T-helper 2 cell (primary cell): ENCODE measurements around the gene BLID.

ENCODE experiments used
- DNase-seq, 5 experiments: peaks; one replicate each; pipeline versions ENCODE4 v3.0.0 to v3.0.0-alpha.2; 2012 to 2022
- total RNA-seq, 2 donors: gene quantifications; one replicate each; lab custom pipeline; 2026; lab: John Stamatoyannopoulos, UW

The BLID gene, protein sequence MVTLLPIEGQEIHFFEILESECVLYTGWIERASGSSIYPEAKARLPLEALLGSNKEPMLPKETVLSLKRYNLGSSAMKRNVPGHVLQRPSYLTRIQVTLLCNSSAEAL
- total RNA-seq, result 0 reads per million in 2 donors

DNA sequence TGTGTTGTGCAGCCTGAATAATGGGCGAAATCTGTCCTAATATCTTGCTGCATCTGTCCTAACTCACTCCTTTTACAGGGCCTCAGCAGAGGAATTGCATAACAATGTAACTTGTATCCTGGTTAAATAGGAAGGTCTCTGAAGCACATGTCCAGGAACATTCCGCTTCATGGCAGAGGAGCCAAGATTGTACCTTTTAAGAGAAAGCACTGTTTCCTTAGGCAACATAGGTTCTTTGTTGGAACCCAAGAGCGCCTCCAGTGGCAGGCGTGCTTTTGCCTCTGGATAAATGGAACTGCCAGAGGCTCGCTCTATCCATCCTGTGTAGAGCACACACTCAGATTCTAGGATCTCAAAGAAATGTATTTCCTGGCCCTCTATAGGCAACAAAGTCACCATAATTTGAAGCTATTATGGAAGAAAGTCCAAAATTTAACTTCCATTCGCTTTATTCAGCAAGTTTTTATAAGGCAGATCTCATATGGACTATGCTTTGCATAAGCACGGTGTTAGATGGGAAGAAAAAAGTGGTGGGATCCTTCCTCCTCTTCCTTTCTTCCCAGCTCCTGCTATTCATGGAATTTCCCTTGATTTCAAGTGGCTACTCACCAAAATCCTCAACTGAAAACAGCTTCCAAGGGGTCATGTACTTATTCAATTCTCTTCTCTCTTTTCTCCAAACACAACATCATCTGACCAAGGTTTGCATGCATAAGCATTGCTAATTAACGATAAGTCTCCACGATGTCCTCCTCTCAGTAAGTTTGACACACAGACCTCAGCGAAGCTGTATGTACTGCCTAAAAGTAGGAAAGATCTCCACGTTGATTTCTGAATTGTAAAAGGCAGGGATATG lies at the start of gene BLID:
Gene BLID, minus strand, starts transcription at position 692 of the 856 bp plus-strand sequence. Its CDS starts 293 bp downstream, at position 399.
- DNase-seq, result no peak

DNA sequence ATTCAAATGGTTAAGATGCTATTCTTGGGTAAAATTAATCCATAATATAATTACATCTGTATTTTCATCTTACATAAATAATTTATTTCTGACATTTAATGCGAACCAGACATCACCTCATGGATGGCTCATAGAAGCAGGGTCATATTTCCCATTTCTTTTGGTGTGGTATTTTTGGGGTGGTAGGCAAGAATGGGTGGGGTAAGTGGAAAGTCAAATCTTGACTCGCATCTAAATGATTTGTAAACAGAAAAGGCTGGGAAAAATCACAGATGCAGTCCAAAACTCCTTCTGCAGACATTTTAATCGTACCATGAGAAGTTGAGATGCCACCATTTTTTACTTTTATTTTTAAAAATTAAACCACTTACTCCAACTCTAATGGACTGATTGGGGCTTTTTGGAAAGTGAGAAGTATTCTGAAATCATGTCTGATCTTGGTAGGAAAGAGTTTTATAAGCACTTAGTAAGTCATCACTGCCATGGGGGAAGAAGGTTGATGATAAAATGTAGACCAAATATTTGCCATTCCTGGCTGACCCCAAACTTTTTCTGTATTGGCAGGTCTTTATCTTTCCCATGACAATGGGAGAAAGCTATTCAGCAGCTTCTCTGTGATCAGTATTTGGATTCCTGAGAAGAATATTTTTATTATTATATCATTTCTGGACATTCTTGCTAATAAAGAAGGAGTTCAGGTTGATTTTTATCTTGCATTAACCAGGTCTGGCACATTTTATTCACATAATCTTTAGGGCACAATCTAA lies 47.2 kb upstream of the BLID start:
- no peak for DNase-seq

DNA sequence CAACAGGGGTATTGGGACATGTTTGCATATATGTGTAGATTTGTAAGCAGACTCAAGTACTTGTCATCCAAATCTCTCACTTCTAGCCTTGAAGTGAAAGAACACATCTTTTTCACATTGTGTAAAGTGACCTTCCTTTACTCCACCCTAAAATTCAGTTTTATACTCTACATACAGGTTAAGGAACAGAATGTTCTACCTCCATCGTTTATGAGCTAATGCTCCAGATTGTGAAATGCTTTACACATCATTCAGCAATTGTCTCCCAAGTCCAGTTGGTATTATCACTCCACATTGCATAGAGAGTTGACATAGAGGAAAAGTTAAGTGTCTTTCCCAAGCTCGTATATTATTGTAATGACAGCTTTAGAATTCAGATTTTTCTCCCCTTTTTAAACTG lies 46.1 kb upstream of the BLID start:
- no peak for DNase-seq

DNA sequence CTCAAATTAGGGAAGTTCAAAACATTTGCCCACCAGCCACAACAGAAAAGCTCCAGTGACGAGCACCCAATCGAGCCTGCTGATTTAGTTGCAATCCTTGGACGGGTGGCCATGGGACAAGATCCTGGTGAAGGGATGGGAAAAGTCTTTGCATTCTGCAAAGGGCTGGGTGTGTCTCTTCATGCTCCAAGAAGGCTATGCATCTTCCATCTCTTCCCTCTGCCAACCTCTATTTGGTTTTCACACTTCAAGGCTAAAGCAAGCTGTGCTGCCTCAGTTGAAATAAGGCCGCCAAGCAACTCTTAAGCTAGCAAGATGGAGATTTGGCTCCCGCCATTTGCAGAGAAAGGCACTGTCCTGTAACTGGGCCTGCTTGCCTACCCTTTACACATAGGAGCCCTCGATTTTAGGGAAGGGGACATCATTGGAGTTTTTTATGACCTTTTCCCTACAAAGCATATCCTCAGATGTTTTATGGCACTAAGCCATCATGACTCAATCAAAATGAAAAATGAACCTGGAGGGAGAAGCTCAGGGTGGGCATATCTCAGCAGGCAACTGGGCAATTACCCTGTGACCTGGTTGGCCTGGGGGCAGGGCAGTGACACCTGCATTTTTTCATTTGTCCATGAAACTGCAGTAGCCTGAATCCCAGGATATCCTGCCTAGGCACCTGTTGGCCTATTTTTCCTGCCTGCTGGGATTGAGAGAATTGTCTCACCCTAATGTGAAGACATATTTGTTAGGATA lies 45.0 kb upstream of the BLID start:
- DNase-seq, result no peak

DNA sequence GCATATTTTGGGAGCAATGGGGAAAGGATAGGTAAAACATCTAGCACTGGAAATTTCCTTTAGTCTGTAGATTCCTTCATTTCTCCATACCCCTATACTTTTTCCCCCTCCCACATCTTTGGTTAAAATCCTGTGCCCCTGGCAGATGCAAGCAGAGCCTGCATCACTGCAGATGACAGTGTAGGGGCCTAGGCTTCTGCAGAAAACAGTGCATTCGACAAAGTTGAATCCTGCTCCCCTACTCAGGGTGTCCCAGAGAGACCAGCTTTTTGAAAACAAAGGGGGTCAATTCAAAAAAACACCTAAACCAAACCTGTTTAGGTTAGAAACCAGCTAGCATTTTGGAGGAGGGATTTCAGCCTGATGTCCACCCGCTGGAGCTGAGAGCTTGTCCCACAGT lies 43.8 kb upstream of the BLID start:
- DNase-seq, result no peak

DNA sequence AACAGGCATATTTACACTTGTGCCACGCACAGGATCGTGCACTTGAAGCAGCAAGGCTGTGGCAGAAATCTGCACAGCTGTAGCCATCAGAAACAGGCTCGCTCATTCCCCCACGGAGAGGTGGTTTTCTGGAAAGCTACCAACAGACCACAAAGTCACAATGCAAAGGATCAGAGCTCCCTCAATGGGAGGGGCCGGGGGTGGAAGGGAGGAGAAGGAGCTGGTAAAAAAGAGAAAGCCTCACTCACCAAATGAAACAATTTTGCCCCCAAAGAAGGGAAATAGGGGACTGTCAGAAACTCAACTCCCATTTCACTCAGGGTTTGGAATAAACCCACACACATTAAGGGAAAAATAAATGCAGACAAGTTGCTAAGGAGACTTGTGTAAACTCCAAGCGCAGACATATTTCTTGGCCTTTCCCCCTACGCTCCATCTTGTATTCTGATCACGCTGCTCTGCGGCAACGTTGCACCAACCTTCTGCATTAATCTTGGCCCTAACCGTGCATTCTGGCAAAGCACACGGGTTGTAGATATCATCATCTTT lies 43.2 kb upstream of the BLID start:
- DNase-seq, result no peak

DNA sequence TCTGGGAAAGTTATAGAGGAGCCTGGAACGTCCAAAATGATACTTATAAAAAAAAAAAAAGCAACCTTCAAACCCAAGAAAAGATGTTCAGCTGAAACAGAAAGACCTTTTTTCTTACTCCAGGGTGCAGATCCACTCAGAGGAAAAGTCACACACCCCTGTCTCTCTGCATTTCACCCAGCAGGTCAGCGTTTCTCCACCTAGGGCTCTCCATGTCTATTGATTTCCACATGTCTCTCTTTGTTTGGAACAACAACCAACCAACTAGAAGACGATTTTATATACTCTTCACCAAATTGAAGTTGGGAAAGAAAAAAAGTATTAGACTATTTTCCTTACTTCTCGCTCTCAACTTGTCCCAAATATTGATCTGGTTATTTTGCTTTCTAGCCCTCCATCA lies 42.2 kb upstream of the BLID start:
- no peak for DNase-seq

DNA sequence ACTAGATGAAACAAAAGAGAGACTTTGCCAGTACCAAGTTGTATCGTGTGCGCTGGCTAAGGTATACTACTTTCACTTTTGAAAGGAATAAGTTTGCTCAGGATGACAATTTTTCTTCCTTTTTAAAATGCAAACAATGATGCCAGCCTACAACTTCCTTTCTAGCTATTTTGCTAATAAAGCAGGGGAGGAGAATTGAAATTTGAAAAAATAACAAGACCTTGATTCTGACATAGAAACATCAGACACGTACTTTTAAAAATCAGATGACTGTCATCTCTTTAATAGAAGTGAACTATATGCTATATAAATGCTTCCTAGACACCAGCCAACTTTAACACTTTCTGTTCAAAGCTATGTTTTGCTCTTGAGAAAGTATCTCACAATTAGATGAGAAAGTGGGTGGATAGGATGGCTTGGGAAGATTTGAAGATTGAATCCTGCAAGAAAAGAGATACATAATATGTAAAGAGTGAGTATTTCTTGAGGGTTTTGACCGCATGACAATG lies 41.7 kb upstream of the BLID start:
- peak in 1 of 5 experiments; percentile 1 for DNase-seq

DNA sequence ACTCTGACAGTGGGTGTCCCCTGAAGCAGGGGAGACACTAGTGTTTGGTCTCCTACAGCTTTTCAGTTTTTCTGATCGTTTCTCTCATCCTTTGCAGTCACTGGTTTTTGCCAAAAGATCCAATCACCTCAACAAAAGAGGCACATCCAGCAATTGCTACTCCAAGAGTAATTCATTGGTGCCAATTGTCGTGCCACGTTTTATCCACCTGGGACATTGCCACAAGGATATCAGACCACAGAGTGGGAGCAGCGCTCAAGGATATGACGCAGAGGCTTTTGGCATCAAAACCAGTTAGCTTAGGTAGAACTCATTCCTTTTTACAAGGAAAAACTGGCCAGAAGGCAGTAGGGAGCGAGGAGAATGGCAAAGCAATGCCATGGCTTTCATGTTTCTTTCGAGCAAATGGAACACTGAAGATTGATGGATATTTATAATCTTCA lies 40.9 kb upstream of the BLID start:
- no peak for DNase-seq

DNA sequence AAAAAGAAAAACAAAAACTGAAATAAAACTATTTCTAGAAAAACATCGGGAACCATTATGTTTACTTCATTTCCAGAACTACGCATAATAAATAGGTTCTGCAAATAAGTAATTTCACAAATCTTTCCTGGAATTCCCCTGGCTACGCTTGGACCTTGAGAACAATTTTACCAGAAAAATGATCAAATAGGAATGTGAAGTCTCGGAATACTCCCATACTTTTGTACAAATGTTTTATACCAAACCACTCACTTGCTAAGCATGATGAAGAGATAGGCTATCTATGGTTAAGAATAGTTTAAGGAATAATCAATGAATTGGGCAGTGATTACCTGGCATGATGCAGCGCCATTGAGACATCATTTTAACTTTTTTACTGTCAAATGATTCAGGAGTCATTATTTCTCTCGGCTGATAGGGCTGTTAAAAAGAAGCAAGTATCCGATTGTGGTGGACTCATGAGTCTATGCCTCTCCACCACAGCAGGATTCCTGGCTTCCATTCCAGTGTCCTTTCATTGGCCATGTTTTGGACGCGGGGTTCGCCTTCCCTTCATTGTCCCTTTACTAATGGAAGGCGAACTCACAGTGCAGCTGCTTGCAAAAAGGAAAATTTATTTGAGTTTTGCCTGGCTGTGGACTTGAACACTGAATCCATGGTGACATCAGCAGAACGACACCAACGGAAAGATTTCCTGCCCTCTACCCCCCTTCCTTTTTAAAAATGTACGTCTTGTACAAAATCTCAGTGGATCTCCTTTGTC lies 39.9 kb upstream of the BLID start:
- DNase-seq, result no peak

DNA sequence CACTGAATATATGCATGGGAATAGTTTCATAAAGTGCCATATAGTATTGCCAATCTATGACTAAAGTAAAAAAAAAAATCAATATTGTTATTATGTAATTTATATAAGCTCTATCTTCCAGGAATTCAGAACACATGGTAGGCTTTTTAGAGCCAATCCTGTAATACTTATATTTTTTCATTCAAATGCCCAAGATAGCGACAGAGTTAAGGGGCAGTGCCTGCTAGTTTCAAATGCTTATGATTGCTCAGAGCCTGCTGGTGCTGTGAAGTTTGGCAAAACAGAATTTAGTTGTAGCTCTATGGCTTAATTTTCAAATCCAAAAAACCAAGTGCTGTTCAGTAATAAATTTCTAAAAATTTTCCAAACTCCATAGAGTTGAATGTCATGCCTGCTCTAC lies 39.0 kb upstream of the BLID start:
- no peak for DNase-seq

DNA sequence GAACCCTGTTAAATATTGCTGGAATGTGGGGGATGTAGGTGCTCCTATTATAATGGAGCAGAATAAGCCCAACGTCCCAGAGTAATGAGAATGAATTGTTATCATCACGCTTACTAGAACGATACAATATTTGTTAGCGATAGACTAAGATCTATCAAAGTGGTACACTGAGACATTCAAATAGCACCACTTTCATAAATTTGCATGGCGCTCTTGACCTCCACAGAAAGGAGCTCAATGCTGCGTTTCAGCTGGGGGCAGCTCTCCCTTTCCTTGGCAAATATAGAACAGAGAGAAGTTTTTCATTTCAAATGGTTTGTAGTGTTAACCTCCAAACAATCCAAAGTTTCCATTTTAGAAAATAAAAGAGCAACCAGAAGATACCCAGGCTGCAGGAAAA lies 38.2 kb upstream of the BLID start:
- no peak for DNase-seq

DNA sequence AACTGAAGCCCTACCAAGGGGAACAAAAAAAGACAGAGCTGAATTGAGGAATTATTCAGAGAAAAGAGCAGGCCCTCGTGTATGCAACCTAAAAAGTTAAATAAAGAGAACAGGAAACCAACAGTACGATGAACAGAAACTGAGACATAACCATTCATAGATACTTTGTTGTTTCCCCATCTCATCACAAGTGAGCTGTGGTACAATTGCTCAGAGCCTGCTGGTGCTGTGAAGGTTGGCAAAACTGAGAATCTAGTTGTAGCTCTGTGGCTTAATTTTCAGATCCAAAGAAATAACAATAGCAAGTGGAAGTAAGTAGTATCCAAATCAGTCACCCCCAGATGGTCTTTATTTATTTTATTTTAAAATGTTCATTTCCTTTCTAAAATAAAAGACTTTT lies 37.7 kb upstream of the BLID start:
- DNase-seq, result no peak

DNA sequence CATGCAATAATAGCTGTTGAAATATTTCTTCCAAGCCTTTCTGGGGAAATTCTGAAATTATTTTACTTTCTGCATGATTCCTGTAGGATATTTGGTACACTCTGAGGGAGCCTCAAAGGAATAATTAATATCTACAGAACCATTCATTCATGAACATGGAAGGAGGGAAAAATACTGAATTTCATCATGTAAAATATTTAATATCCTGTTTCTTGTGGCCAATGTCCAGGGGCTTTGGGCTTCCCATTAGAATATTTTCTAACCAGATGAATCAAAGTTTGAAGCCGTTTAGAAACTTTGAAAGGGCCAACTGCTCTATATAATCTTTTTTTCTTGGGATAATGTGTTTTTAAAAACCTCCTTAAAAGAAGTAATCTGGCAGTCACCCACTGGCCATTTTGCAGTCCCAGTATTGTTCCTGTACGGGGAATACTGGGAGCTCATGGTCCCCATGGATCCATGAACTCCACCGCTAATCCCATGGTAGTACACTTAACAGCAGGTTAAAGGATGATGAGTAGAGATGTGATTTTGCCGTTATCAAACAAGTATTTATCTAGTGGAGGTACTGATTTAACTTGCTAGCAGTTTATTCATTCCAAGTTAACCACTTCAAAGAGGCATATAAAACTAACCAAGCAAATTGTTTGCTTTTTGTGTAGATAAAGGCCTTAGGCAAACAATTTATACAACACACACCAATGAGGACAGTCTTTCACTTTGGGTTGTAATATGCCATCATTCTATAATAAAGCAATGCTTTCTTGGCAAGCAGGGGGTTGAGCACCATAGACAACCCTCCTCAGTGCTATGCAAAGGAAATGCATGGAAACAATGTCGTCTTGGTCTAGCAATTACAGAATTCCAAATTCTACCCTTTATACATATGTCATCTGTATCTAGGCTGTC lies 34.5 kb upstream of the BLID start:
- no peak for DNase-seq

DNA sequence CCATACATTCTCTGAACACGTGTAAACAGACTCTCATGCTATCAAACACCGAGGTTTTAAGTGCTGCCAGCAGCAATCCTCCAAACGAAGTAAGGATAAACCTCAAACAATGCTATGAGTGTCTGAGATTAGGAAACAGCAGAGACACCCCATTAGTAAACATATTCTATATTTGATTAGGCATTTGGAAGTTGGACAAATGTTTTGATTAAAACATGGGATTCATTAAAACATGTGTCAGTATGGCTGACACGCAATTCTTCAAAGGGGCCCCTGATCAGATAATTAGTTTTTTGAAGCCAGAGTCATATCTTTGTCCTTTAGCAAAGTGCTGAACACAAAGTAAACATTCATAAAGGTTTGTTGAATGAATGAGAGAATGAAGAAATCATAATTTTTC lies 33.2 kb upstream of the BLID start:
- no peak for DNase-seq

DNA sequence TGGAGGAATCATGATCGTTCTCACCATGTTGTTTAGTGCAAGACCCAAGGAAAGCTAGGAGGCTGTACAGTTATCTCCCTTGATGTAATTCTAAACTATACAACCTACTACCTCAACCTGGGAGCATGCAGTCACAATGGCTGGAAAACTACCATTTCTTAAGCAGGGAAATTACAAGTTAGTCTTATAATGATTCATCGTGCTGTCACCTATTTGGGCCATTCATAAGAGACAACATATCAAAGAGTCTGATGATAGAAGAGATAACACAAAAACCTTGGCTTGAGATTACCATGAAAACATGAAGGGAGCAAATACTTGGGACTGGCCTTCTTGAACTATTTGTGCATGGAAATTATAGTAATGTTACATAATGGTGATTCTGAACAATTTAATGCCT lies 30.5 kb upstream of the BLID start:
- DNase-seq, result no peak

DNA sequence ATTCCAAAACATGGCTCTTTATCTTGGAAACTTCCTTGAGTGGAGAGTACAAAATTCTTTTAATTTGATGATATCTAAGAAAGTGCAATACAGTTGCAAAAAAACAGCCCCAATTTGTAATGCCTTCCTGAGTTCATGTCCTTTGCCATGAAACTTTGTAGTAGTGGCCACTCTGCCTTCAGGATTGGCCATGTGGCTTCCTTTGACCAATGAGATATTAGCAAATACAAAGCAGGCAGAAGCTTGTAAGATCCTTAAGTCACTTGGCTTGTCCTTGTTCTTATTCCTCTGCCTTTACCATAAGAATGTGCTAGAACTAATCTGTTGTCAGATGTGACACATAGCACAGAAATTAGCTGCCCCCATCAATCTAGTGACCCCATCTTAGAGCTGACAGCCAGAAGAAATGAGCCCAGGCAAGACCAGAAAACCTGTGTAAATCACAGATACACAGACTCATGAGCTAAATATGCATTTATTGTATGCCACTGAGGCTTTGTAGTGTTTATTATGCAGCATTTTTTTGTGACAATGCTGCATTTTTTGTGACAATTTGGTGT lies 29.8 kb upstream of the BLID start:
- no peak for DNase-seq

DNA sequence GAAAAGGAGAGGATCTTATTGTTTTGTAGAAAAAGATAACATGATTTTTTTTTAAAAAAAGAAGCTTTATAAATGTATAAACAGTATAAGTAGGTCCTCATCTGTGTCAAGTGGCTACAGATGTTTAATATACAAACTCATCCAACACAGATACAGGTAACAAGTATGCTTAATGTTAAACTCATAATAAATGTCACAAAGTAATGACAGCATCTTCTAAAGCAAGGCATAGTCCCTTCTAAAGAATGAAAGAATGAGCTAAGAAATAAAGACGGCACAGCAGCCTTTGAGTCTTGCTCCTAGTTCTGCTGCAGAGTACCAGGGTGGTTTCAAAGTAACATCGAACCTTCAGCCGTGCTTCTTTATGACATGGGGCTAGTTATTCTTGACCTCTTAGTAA lies 28.7 kb upstream of the BLID start:
- no peak for DNase-seq

DNA sequence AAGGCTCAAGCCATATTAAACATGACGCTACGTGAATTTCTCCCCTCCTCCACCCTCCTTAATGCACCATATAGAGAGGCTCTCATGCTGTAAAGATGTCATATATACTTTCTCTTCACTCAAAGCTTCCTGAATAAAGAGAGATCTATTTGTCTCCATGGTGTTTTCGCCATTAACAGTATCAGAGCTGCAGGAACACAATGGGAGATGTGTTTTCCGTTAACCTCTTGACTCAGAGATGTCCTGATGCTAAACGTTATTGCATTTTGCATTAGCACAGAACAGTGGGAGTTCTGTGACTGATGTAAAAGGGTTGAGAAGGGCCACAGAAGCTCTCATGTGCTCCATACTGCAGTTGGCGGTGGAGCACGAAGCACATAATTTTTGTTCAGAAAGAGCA lies 25.7 kb upstream of the BLID start:
- DNase-seq, result no peak

DNA sequence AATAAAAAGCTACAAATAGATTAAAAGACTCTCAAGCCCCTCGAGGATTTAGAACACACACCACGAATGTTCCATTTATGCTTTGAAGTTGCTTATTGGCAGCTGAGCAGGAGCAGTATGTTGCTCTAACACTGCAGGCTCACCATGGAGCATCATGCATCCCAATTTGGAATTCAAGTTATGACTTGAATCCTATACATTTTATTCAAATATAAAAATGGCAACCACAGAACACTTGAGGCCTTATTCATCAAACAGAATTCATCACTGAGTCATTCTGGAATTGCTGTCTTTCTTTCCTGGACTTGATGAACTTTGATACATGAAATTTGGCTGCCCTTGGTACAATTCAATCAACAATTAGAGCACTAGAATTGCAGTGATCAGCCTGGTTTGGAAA lies 24.5 kb upstream of the BLID start:
- no peak for DNase-seq

DNA sequence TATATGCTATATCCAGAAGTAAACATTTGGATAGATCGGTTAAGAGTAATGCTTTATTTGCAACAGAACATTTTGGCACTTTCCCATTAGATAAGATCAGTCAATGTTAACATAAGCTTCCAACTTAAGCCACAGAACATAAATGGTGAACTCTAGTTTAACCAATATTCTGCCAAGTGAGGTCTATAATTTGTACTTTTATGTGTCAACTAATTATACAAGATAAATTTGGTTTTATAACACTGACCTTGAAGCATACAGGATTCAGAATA lies 23.5 kb upstream of the BLID start:
- no peak for DNase-seq
